ENCODE results near the gene TFF1. TPM values are rescaled to one million over a fixed set of nuclear protein-coding genes. Genes with fewer than 3 reads are reported as not detected.

TFF1 gene
- total RNA-seq, 4 donors from 2014 or later = 8.6 to 45.3 (median 25.8) TPM; not detected in 1

- no peak overlapping the region for H3K27ac ChIP-seq
- no peaks in the 10 kb centered on the region for H3K36me3 ChIP-seq
- intact Hi-C loops (cut with DNase I; ENCODE audit: low total_unique reads) = no loop called here
- DNase-seq = peak; percentile 11
- no peak for TF ChIP-seq POLR2A (IDR thresholded peaks at IDR 0.05)
- TF ChIP-seq EP300 (IDR thresholded peaks at IDR 0.05; ENCODE audit: low read depth) = no peak
- TF ChIP-seq POLR2AphosphoS5 (IDR thresholded peaks at IDR 0.05) = no peak
- no peak for TF ChIP-seq CTCF (IDR thresholded peaks at IDR 0.05)
- H3K4me3 ChIP-seq = no peak overlapping the region
- H3K4me1 ChIP-seq = peaks cover 2 to 23% (median 21%) of the 10 kb centered on the region in 4 donors
- in situ Hi-C loops (cut with MboI; ENCODE audit: low pct_ligation_motif_present in 1 of 4, low pct_unique_long_range_greater_than_20kb in 1 of 4, low sequenced_read_pairs in 3 of 4) = loop anchor here in 1 of 4 donors (10.0 kb wide), 1 partner anchor 65 kb away; no protein-coding TSS in a partner anchor
- H3K9me3 ChIP-seq = no peaks in the 10 kb centered on the region
- WGBS, 2 donors (ENCODE audit: low coverage in 1 of 2) = 48 to 83% methylated on average over 4 to 17 of the region's 17 CpGs
- H3K27me3 ChIP-seq = no peaks in the 10 kb centered on the region
These were observed 13.3 kb upstream of the TFF1 start for GRCh38 chr21:42379426-42380215.

DNA sequence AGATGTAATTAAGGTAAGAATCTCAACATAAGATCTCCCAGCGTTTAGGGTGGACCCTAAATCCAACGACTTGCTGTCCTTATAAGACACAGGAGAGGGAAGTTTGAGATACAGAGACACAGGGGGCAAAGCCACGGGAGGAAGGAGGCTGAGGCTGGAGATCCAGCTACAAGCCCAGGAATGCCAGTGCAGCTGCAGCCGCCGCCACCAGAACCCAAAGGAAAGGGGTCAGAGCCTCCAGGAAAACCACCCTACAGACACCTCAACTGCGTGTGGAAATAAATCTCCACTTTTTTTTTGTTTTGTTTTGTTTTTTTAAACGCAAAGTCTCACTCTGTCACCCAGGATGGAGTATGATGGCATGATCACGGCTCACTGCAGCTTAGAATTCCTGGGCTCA, 12.1 kb upstream of the TFF1 start:
- Histone ChIP-seq H3K9me3 (no peaks in the 10 kb centered on the region), H3K27me3 (no peaks in the 10 kb centered on the region), H3K36me3 (no peaks in the 10 kb centered on the region), H3K4me1 (peaks cover 0 to 21% (median 16%) of the 10 kb centered on the region in 4 donors), H3K4me3 (no peak overlapping the region), H3K27ac (no peak overlapping the region)
- DNase-seq = peak; percentile 1
- 75 to 85% methylated on average over 5 to 8 of the region's 8 CpGs for WGBS, 2 donors (ENCODE audit: low coverage in 1 of 2)
- in situ Hi-C loops (cut with MboI; ENCODE audit: low pct_ligation_motif_present in 1 of 4, low pct_unique_long_range_greater_than_20kb in 1 of 4, low sequenced_read_pairs in 3 of 4) = no loop called here
- intact Hi-C loops (cut with DNase I; ENCODE audit: low total_unique reads) = no loop called here
- TF ChIP-seq POLR2A (IDR thresholded peaks at IDR 0.05) = no peak
- TF ChIP-seq CTCF (IDR thresholded peaks at IDR 0.05) = no peak
- no peak for TF ChIP-seq EP300 (IDR thresholded peaks at IDR 0.05; ENCODE audit: low read depth)
- no peak for TF ChIP-seq POLR2AphosphoS5 (IDR thresholded peaks at IDR 0.05)

DNA sequence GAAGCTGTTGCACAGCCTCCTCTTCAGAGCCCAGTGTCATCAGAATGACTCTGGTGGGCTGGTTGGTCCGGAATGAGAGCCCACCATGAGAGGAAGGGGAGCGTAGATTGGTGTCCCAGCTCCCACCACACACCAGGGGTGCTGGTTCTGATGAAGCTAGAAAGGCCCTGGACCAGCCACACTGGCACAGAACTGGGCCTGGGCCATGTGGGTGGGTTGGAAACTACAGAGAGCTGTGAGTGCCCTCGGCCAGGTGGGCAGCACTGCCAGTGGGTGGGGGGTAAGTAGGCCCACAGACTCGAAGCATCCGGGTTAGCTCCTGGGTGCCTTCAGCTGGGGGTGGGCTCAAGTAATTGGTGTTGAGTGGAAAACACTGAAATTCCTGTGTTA, 11.6 kb upstream of the TFF1 start:
- 85% methylated on average over 5 of the region's 5 CpGs; no CpG with 5 or more reads in 1 of the 2 donors for WGBS, 2 donors (ENCODE audit: low coverage in 1 of 2)
- in situ Hi-C loops (cut with MboI; ENCODE audit: low pct_ligation_motif_present in 1 of 4, low pct_unique_long_range_greater_than_20kb in 1 of 4, low sequenced_read_pairs in 3 of 4) = no loop called here
- Histone ChIP-seq H3K4me3 (no peak overlapping the region), H3K27me3 (no peaks in the 10 kb centered on the region), H3K9me3 (no peaks in the 10 kb centered on the region), H3K27ac (no peak overlapping the region), H3K36me3 (no peaks in the 10 kb centered on the region), H3K4me1 (peaks cover 0 to 21% (median 16%) of the 10 kb centered on the region in 4 donors)
- TF ChIP-seq EP300 (IDR thresholded peaks at IDR 0.05; ENCODE audit: low read depth) = no peak
- no peak for TF ChIP-seq POLR2A (IDR thresholded peaks at IDR 0.05)
- TF ChIP-seq CTCF (IDR thresholded peaks at IDR 0.05) = no peak
- TF ChIP-seq POLR2AphosphoS5 (IDR thresholded peaks at IDR 0.05) = no peak
- intact Hi-C loops (cut with DNase I; ENCODE audit: low total_unique reads) = no loop called here
- DNase-seq = peak; percentile 6

DNA sequence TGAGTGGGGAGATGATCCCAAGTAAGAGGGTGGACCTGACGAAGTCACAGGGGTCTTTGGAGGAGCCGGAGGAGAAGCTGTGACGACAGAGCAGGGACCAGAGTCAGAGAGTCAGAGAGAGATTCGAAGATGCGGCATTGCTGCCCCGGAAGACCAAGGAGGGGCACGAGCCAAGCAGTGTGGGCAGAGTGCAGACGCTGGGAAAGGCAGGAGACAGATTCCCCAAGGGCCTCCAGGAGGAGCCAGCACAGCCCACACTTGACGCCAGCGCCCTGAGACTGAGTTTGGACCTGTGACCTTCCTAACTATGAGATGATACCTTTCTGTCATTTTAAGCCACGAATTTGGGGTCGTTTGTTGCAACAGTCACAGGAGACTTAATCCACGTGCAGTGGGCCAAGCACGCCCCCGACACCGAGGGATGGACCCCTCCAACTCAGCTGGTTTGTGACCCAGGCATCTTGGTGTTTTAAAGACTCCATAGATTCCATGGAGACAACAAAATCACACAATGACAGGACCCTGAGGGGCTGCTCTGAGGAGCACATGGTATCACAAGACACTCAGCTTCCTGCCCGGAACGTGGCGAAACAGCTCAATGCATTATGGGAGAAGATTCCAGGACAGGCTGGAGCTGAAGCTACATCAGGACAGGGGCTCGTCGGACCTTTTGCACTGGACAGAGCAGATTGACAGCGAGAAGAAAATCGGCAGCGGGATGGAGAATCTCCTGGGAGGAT, 11.0 kb upstream of the TFF1 start:
- peak overlapping the region in 1 of 4 donors; percentile 22 for H3K4me3 ChIP-seq
- peaks cover 0 to 21% (median 16%) of the 10 kb centered on the region in 4 donors for H3K4me1 ChIP-seq
- peak; percentile 5 for DNase-seq
- intact Hi-C loops (cut with DNase I; ENCODE audit: low total_unique reads) = no loop called here
- H3K36me3 ChIP-seq = no peaks in the 10 kb centered on the region
- in situ Hi-C loops (cut with MboI; ENCODE audit: low pct_ligation_motif_present in 1 of 4, low pct_unique_long_range_greater_than_20kb in 1 of 4, low sequenced_read_pairs in 3 of 4) = no loop called here
- H3K27me3 ChIP-seq = no peaks in the 10 kb centered on the region
- H3K9me3 ChIP-seq = no peaks in the 10 kb centered on the region
- TF ChIP-seq POLR2A (IDR thresholded peaks at IDR 0.05) (no peak), POLR2AphosphoS5 (IDR thresholded peaks at IDR 0.05) (no peak), EP300 (IDR thresholded peaks at IDR 0.05; ENCODE audit: low read depth) (no peak), CTCF (IDR thresholded peaks at IDR 0.05) (no peak)
- peak overlapping the region in 1 of 4 donors; percentile 71 for H3K27ac ChIP-seq
- 81 to 100% methylated on average over 2 to 24 of the region's 24 CpGs for WGBS, 2 donors (ENCODE audit: low coverage in 1 of 2)

Data from transverse colon (tissue), 4 donors.